NCI-H510A (cell line): ENCODE results near the gene SLC2A3.
"Not testable (repeated sequence)": the region's sequence is repeated elsewhere in the genome, so short reads cannot be mapped to it uniquely, and the experiment has no call there.

Experiments used
- DNase-seq: peaks from one replicate; lab custom pipeline; 2025; lab: John Stamatoyannopoulos, UW

The SLC2A3 gene

GRCh38 chr12:7951671-7952070 lies 15.7 kb upstream of the SLC2A3 start:
- no peak for DNase-seq

- DNase-seq = not testable (repeated sequence)
These were observed 14.4 kb upstream of the SLC2A3 start for GRCh38 chr12:7950230-7950943.

DNA sequence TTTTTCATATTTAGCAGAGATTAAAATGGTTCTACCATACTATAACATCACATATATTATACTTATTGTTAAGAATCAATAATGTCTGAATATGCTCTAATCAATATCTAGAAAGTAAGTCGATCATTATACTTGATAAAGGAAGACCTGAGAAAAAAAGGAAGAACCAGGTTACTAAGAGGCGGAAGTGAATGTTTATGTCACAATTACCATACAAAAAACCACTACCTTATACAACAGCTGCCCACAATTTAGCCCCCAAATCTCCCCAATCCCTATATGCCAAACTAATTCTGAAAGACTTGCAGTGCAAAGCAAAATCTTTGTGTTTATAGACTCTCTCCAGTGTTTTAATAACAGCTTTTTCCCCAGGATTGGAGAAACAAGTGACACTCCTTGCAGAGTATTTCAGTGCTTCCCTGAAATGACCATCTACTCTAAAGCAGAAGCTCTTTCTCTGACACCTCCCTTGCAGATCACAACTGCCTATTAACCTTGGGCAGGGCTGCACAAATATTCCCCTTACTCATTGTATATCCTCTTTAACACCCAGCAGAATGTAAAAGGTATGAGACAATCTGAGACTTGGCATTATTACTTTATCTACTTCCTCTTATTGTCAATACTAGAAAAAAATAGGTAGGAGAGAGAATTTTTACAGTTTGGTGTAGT lies 12.7 kb upstream of the SLC2A3 start:
- no peak for DNase-seq

DNA sequence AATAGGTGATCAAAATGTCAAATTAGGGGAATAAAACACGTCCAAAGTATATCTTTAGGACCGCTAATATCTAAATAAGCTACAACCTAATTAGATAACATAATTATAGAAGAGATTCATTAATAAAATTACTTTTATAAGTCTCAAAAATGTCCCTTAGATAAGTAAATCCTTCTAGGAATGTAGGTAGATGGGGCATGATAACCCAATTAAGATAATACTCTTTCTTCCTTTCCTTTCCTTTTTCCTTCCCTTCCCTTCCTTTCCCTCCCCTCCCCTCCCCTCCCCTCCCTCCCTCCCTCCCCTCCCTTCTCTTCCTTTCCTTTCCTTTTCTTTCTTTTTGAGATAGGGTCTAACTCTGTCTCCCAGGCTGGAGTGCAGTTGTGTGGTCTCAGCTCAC lies 11.0 kb upstream of the SLC2A3 start:
- no peak for DNase-seq

- not testable (repeated sequence) for DNase-seq
These were observed 8.8 kb upstream of the SLC2A3 start for GRCh38 chr12:7944760-7945159.

GRCh38 chr12:7940906-7941305 lies 4.9 kb upstream of the SLC2A3 start:
- no peak for DNase-seq

- no peak for DNase-seq
These were observed 2.0 kb upstream of the SLC2A3 start for GRCh38 chr12:7937833-7938506.

DNA sequence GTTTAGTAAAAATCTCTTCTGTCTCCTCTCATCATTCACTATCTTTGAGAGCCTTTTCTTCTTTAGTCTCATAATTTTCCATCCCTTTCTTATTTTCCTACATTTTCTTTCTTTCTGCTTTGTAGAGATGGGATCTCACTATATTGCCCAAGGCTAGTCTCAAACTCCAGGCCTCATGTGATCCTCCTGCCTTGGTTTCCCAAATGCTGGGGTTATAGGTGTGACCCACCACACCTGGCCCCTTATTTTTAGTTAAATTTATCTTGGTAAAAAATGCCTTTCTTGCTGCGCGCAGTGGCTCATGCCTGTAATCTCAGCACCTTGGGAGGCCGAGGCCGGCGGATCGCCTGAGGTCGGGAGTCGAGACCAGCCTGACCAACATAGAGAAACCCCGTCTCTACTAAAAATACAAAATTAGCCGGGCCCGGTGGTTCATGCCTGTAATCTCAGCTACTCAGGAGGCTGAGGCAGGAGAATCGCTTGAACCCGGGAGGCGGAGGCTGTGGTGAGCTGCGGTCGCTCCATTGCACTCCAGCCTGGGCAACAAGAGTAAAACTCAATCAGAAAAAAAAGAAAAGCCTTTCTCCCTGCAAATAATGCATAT lies 996 bp downstream of the SLC2A3 start:
- DNase-seq = no peak

DNA sequence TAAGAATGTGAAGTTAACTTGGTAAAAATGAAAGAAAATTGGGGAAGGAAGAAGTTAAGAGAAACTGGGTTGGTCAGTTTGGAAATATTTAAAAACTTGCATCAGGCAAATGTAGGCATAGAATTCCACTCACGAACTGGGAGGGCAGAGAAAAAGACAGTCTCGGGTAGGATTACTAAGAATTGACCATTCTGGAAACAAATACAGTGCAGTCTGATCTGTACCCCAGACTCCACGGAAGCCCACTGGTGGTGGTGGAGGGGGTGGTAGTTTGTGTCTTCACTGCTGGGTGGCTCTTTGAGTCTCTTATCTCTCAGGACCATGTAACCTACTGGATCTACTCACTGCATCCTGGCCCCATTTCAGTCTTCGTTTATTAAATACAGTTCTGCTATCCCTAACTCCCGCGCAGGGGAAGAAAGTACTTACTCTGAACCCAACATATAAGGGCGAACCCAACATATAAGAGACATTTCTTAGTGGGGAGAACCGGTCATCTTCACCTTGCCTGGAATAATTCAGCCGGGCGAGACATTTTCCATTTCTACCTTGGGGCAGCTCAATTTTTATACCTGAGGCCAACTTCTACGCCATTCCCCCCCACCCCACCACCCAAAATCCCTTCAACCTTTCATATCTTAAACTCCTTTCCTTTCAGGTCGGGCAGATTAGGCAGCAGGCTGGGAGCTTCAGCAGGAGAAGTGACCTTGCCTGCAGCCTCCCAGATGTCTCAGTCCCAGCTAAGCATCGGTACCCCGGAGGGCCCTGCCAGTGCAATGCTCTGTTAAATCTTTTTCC lies 1.7 kb downstream of the SLC2A3 start:
- no peak for DNase-seq

GRCh38 chr12:7933255-7933726 lies 2.7 kb downstream of the SLC2A3 start:
- no peak for DNase-seq

DNA sequence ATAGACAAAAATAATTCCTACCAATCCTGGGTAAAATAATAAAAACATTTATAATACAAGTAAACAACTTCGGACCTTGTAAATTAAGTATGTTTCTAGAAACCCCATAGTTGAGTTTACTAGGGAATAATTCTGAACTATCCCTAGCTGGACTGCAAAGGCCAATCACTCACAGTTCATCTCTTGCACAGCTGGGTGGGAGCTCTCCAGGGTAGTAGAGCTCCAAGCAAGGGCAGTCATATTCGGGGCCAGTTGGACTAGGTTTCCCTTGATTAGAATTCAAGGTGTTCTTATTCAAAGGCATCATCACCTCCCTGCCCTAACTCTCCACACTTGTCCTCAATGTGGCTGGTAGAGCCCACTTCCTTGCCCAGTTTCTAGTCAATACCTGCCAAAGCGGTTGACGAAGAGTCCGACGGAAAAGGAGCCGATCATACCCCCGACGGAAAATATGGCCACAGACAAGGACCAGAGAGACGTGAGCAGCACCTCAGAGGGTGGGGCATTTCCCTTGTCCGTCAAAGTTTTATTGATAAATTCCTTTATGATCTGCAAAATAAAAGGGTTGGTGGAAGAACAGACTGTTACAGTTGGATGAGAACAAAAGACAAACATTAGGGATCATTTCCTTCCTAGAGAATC lies 3.3 kb downstream of the SLC2A3 start:
- not testable (repeated sequence) for DNase-seq

GRCh38 chr12:7929083-7929792 lies 6.7 kb downstream of the SLC2A3 start:
- no peak for DNase-seq

DNA sequence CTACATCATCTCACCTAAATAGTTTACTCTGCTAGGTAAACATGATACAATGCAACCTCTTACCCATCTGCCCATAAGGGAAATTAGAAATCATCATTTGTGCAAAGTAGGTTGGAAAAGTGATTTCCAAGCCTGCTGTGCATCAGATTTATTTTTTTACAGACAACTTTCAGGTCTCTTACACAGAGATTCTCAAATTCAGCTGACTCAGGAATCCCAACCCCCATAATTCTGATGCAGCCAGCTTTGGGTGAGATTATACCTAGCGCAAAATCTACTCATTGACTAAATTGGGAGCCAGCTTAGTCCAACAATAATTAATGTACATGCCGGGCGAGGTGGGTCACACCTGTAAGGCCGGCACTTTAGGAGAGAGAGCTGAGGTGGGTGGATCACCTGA lies 8.5 kb downstream of the SLC2A3 start:
- no peak for DNase-seq

DNA sequence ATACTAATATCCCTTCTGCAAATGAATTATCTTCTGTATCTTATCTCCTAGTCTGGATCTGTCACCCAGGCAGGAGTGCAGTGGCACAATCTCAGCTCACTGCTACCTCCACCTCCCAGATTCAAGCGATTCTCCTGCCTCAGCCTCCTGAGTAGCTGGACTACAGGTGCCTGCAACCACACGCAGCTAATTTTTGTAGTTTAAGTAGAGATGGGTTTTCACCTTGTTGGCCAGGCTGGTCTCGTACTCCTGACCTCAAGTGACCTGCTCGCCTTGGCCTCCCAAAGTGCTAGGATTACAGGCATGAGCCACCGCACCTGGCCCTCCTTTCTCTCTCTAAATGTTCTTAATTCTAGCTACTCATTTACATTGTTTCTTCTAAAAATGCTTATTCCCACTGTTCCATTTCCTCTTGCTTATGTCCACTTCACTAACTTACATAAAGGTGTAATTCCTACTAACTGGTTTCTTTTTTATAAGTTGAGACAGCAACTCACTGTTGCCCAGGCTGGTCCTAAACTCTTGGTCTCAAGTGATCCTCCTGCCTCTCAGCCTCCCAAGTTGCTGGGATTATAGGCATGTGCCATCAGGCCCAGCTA lies 9.8 kb downstream of the SLC2A3 start:
- not testable (repeated sequence) for DNase-seq

- no peak for DNase-seq
These were observed 12.4 kb downstream of the SLC2A3 start for GRCh38 chr12:7923241-7924236.

DNA sequence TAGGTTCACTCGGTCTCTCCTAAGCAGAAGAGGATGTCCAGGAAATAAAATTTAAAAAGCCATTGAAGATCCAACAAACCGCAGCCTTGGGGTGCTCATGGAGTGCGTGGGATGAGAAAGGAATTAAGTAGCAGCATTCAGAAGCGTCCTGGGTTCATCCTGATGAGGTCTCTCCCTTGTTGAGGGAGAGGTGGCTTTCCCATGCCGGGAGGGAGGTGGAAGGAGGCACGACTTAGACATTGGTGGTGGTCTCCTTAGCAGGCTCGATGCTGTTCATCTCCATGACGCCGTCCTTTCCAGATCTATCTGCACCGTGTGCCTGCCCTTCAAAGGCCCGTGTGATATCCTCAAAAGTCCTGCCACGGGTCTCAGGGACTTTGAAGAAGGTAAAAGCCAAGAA lies 14.8 kb downstream of the SLC2A3 start:
- not testable (repeated sequence) for DNase-seq

DNA sequence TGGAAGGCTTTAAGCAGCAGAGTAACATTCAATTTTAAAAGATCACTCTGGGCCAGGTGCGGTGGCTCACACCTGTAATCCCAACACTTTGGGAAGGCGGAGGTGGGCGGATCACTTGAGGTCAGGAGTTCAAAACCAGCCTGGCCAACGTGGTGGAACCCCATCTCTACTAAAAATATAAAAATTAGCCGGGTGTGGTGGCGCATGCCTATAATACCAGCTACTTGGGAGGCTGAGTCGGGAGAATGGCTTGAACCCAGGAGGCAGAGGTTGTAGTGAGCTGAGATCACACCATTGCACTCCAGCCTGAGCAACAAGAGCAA lies 17.8 kb downstream of the SLC2A3 start:
- DNase-seq = not testable (repeated sequence)

- no peak for DNase-seq
These were observed 18.4 kb downstream of the SLC2A3 start for GRCh38 chr12:7917392-7918267.
